GM12892 (cell line): ENCODE data around the gene GATA3.

ENCODE experiments used
- POLR2AphosphoS5 ChIP-seq: IDR thresholded peaks from 2 replicates; pipeline ENCODE4 v1.6.1; 2011; ENCODE audit warnings: low read depth, low read length, control low read depth
- TAF1 ChIP-seq: IDR thresholded peaks from 2 replicates; pipeline ENCODE4 v1.6.1; 2011; ENCODE audit warnings: low read depth, mild to moderate bottlenecking, control low read depth, low read length, borderline replicate concordance

- TF ChIP-seq TAF1 (no peak), POLR2AphosphoS5 (no peak)
These were observed 8.8 kb downstream of the GATA3 start for GRCh38 chr10:8063128-8063908.
